Raji (cell line): Measurements from ENCODE around the gene TBL3.
A peak's percentile ranks its signal among the peaks of the same experiment; 100 is the strongest.

ENCODE experiments used
- POLR2A ChIP-seq: IDR thresholded peaks from 2 replicates; pipeline ENCODE4 v1.6.1; 2011; ENCODE audit warnings: low read depth, low read length, control low read depth; ENCODE audit not compliant: insufficient read depth

TBL3 gene

DNA sequence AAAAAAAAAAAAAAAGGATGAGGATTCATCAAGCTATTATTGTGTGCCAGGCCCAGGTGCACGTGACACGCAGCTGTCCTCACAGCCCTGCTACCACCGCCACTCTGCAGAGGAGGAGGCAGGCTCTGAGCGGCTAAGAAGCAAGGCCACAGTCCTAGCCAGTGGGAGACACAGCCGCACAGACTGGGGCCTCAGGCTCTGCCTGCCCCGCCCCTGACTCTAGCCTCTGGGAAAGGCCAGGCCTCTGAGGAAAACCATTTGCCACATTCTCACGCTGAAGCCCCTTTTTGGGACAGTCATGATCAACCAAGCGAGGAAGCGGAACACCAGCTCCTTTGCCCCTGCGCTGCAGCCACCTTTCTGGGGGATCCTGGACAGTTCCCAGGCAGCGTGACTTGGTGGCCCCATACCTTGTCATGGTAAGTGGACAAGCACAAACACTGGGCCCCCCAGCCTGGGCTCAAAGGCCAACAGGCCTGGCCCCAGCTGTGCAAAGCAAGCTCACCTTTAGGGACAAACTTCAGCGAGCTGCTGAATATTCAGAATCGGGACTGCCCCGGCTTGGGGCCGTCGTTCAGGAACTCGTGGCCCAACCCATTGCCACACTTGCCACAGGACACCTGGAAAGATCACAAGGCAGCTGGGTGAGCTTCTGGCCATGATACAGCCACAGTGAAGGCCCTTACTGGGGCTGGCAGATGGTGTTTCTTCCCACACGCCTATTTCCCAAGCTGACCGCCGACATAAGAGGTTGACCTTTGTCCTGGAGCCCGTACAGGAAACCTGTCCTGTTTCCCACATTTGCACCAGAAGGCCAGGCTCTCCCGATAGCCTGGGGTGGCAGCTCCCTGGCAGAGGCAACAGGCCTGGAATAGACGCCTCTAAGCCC is 31.3 kb upstream of the TBL3 start:
- no peak for TF ChIP-seq POLR2A

DNA sequence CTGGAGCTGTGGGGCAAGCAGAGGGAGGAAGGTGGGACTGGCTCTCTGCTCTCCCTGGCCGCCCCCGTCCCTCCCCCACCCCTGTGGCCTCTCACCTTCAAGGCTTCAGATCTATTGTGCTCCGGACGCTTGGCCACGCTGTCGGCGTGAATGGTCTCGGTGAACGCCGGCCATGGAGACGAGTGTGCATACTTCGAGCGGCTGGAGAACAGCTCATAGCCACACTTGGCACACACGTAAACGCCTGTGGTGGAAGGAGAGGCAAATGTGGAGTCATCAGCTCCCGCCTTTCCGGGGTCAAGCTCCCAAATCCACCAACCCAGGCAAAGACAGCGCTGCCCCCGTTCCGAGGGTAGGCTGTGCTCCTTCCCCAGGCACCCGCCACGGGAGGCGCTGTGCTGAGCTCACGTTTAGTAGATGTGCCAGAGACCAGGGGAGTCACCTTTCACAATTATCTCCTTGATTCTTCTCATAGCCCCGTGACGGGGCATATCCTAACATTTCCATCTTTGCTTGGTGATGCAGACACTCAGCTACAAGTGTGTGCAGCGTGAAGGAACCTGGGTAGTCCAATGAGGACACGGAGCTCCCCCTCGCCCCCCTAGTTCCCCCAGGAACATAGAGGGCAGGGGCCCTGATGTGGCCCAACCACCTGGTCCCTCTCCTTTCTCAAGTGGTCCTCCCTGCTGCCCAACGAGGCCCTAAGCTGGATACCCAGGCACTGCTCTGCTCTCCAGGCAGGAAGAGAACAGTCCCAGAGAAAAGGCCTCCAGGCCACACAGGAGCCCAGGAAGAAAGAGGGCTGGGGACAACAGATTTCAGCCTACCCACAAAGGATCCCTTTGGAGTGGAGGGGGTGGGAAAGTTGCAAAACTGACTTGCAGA is 30.4 kb upstream of the TBL3 start:
- no peak for TF ChIP-seq POLR2A

DNA sequence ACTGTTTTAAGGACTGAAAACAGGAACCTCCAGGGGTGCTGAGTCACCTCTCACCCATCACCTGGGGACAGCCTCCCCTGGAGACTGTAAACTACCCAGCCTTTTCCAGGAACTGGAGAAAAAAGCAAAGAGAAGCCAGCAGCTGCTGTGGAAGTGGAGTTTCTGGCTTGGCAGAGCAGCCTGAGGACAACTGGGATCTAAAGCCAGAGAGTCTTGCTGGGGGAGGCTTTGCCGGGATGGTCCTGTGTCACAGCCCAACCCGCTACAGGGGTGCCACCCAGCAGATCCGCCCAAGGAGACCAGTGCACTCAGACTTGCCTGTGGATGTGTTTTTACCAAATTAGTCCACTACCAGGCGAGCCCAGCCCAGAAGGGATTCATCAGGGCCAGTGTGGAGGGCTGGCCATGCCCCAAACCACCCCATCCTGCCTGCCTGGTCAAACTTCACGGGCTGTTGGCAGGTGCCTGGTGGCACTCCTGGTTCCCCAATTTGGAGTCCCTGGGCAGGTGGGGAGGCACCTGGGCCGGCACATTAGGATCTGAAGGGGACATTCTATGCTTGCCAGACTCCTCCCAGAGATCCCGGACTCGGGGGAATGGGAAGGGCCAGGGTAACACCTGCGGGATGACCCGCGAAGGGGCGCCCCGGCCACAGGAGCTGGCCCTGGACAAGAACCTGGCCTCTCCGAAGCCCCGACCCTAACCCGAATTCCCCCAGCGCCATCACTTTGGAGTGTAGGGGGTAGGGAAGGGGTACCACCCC is 29.6 kb upstream of the TBL3 start:
- no peak for TF ChIP-seq POLR2A

DNA sequence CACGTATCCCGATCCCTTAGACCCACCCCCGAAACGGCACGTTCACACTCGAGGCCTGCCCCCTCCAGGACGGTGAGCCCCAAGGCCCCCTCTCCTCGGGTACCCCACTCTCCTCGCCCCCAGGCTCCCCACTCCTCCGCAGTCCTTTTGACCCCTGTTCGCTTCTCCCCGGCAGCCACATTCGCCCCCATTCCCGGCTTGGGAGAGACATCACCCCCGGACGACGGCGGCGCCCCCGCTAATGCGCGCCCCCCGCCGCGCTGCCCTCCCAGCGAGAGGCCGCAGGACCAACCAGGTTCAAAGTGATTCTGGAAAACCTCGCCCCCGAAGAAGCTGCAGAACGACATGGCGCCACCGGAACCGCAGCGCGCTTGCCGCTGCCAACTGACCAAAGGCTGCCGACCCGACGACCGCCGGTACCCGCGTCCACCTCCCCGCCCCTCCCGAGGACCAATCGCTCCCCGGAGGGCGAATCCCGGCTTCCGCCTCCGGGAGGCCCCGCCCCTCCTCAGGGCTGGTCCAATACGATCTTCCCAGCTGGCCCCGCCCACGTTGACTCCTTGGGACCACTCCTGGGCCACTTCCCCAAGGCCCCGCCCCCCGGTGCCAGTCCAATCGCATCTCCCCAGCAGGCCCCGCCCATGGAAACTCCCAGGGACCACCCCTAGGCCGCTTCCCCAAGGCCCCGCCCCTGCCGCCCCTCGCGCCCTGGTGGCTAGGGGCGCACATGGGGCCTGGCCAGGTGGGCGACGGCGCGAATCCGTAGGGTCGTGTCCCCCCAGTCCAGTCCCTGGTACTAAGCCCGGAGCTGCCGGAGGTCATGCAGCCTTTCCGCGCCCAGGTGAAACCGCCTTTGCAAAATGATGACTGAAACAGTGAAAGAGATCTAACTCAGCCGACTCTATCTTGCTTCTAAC is 28.8 kb upstream of the TBL3 start, which contains the start of gene MSRB1:
MSRB1 (minus strand) TSS at position 390 of the 917 bp plus-strand sequence; CDS start at position 347, 43 bp downstream.
- TF ChIP-seq POLR2A: peak; percentile 90

DNA sequence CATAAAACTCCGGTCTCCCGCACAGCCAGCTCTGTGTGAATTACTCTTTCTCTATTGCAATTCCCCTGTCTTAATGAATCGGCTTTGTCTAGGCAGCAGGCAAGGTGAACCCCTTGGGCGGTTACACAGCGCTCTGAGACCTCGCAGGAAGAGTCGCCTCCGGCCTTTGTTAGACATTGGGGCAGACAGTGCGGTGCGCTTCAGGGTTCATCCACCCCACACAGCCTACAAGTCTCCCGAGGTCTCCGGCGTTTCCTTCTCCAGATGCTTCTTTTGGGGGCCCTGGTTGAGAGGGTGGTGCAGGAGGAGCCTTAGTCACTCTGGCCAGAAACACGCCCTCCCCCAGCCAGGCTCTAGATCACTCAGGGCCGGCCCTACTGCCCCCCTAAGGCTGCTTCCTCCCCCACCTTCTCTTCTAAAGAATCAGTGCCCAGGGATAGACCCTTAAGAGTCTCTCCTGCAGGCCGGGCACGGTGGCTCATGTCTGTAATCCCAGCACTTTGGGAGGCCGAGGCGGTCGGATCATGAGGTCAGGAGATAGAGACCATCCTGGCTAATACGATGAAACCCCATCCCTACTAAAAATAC is 27.1 kb upstream of the TBL3 start:
- TF ChIP-seq POLR2A: no peak

DNA sequence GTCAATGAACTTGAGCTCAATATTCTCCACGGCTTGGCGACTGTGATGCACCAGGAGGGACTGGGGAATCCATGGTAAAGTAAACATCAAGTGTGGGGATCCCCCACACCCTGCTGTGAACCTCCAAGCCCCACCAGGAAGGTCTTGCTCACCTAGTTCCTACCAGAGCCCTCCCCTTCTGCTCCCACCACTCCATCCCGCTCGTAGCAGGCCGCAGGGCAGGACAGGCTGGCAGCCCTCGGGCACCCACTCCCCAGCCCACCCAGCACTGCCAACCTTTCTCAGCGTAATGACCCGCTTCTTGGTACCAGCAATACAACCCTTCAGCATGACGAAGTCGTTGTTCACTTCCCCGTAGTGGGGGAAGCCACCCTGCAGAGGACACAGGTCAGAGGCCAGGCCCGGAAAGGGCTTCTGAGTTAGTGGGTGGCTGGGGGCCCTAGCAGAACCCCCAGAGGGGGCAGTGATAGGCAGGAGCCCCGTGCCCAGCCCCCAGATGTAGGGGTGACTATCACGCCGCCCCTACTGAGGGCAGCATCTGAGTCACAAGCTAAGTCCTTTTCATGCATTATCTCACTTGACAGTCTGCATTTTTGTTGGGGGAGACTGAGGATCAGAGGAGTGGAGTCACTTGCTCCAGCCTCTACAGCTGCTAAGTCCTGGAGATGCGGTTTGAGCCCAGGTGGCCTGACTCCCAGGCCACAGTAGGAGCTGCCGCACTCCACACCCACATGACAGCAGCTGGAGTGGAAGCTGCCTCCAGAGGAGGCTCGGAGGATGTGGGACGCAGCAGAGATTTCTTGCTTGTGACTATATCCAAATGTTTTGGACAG is 26.1 kb upstream of the TBL3 start:
- no peak for TF ChIP-seq POLR2A

DNA sequence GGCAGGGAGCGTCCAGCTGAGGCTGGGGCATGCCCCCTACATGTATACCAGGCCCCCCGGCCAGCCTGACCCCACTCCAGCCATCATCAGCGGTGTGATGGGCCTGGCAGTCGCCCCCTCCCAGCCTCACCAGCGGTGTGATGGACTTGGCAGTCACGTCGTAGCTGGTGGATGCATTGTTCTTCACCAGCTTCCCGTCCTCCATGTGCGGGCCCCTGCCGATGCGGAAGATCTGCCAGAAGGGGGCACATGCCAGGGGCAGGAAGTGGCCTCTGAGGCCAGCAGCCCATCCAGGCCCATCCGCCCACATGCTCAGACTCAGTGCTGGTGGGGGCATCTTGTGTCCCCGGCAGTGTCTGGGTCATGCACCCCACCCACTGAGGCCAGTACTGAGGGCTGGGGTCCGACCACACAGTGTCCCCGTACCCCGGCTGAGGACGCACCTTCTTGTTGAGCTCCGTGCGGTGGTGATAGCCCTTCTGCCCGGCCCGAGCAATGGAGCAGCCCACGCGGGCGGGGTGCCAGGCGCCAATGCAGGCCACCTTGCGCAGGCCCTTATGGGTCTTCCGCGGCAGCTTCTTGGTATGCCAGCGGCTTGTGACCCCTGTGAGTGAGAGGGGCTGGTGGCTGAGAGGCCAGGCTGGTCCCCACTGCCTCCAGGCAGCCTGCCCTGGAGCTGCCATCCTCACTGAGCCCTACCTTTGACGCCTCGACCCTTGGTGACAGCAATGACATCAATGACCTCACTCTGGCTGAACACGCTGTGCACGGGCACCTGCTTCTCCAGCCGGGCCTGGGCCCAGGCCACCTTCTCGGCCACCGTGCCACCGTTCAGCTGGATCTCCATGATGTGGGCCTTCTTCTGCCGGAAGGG is 25.1 kb upstream of the TBL3 start:
- TF ChIP-seq POLR2A: no peak

DNA sequence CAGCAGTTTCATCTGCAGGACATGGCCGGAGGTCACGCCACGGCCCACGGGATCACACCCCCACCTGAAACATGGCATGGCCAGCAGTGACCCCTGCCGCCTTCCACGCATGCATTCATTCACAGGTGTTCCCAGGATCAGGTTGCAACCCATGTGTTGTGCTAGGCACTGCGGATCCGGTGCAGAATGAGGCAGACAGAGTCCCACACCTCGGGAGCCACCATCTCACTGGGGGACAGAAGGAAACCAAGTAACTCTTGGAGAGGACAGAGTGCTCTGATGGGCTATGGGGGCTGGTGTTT is 24.5 kb upstream of the TBL3 start:
- no peak for TF ChIP-seq POLR2A

DNA sequence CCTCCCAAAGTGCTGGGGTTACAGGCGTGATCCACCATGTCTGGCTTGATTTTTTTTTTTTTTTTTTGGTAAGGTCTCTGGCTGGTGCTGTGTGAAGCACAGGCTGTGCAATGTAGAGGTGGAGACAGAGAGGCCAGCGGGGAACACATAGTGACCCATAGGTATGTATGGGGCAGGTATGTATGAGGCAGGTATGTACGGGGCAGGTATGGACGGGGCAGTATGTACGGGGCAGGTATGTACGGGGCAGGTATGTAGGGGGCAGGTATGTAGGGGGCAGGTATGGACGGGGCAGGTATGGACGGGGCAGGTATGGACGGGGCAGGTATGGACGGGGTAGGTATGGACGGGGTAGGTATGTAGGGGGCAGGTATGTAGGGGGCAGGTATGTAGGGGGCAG is 22.3 kb upstream of the TBL3 start:
- TF ChIP-seq POLR2A: no peak

DNA sequence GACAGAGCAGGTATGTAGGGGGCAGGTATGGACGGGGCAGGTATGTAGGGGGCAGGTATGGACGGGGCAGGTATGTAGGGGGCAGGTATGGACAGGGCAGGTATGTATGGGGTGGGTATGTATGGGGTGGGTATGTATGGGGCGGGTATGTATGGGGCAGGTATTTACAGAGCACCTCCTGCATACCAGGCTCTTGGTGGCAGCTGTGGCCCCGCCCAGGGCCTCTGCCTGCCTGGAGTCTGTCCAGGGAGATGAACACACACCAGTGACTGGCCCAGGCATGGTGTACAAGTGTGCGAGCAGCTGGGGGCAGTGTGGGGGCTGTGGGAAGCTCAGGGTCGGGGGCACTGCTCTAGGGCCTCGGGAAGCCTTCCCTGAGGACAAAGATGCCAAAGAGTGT is 21.8 kb upstream of the TBL3 start:
- no peak for TF ChIP-seq POLR2A

DNA sequence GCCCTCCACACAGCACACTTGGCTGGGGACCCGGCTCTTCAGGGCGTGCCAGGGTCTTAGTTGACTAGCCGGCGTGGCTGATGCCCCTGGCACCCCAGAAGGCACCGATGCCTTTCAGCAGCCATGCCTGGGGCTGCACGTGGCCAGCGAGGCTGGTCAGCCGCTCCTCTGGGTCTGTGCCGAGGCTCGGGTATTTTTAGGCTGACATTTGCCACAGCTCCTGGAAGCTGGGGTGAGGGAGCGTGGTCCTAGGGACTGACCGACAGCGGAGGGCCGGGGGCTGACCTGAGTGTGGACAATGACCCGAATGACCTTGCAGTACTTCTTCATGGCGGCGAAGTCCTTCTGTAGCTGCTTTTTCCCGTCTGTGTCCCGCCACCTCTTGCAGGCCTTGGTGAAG is 21.3 kb upstream of the TBL3 start:
- TF ChIP-seq POLR2A: no peak

DNA sequence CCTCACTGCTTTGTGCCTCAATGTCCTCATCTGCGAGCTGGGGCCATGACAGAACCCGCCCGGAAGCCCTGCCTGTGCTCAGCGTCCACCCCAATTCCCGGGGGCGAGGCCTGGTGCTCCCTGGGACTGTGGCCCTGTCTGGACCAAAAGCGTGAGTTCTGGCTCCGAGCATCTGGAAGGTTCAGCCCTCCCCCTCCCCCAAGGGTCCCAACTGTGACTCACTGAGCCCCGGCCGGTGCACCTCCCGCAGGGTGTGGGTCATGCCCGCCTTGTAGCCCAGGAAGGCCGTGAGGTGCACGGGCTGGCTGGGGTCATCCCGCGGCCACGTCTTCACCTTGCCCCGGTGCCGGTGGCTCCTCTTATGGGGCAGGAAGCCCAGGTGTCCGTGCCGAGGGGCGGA is 18.1 kb upstream of the TBL3 start:
- no peak for TF ChIP-seq POLR2A
